K562 (cell line): ENCODE results near the gene SLC28A3. TPM values are rescaled to one million over a fixed set of nuclear protein-coding genes. Genes with fewer than 3 reads are reported as not detected.

Experiments
- DMBX1 ChIP-seq: fragments of 250-450 bp; sonication (Bioruptor Pico); IDR thresholded peaks from 2 replicates; pipeline ENCODE4 v1.8.0; 2022; ENCODE audit warnings: inconsistent platforms, mild to moderate bottlenecking, moderate library complexity, borderline replicate concordance
- FOSL1 ChIP-seq: fragments of 200-800 bp; sonication (Bioruptor generic); conservative IDR thresholded peaks from 2 replicates; pipeline ENCODE4 v1.6.1; 2016; ENCODE audit warnings: missing genetic modification characterization, missing compliant biosample characterization
- HCFC1 ChIP-seq: IDR thresholded peaks from 2 replicates; pipeline ENCODE4 v1.6.1; 2012; ENCODE audit warnings: low read depth, low read length, improper control_type of control experiment
- HDGF ChIP-seq: fragments of 450-650 bp; IDR thresholded peaks from 2 replicates; pipeline ENCODE4 v1.6.1; 2016
- IFI16 ChIP-seq: fragments of 250-450 bp; sonication (Bioruptor Pico); IDR thresholded peaks from 2 replicates; pipeline ENCODE4 v2.1.2; 2022; ENCODE audit warnings: mild to moderate bottlenecking, inconsistent platforms
- MTA1 ChIP-seq: fragments of 450-650 bp; IDR thresholded peaks from 2 replicates; pipeline ENCODE4 v1.6.1; 2017; ENCODE audit warnings: borderline replicate concordance
- NFIC ChIP-seq: fragments of 450-650 bp; IDR thresholded peaks from 2 replicates; pipeline ENCODE4 v1.6.1; 2017; ENCODE audit warnings: mild to moderate bottlenecking, inconsistent platforms
- PHB ChIP-seq: fragments of 250-450 bp; sonication (Bioruptor Pico); IDR thresholded peaks from 2 replicates; pipeline ENCODE4 v1.5.0; 2021
- PML ChIP-seq: IDR thresholded peaks from 2 replicates; pipeline ENCODE4 v1.6.1; 2012; ENCODE audit warnings: low read length, inconsistent platforms
- POLR2AphosphoS5 ChIP-seq: IDR thresholded peaks from 2 replicates; pipeline ENCODE4 v1.6.1; 2011; ENCODE audit warnings: mild to moderate bottlenecking, low read depth, low read length, moderate library complexity; ENCODE audit not compliant: control insufficient read depth, insufficient read depth
- PTTG1 ChIP-seq: fragments of 450-650 bp; IDR thresholded peaks from 2 replicates; pipeline ENCODE4 v1.6.1; 2016; ENCODE audit warnings: low read depth, mild to moderate bottlenecking, missing genetic modification characterization, missing compliant biosample characterization
- RBM22 ChIP-seq: fragments of 200-400 bp; formaldehyde crosslinking; IDR thresholded peaks from 2 replicates; pipeline ENCODE4 v1.6.1; 2018; ENCODE audit warnings: low read length, low read depth; ENCODE audit not compliant: poor library complexity, severe bottlenecking
- RCOR1 ChIP-seq, 2 experiments: IDR thresholded peaks; 2 replicates each; pipeline ENCODE4 v1.6.1; 2012; ENCODE audit warnings: low read depth in 2 of 2, low read length in 2 of 2, borderline replicate concordance in 1 of 2, improper control_type of control experiment in 1 of 2
- SMAD3 ChIP-seq: fragments of 450-650 bp; formaldehyde crosslinking; conservative IDR thresholded peaks from 2 replicates; pipeline ENCODE4 v1.4.0; 2020; ENCODE audit warnings: mild to moderate bottlenecking
- STAT5A ChIP-seq: IDR thresholded peaks from 2 replicates; pipeline ENCODE4 v1.6.1; 2012; ENCODE audit warnings: low read length, inconsistent platforms, borderline replicate concordance
- TAL1 ChIP-seq: fragments of 450-650 bp; IDR thresholded peaks from 2 replicates; pipeline ENCODE4 v1.6.1; 2016; ENCODE audit warnings: mild to moderate bottlenecking
- TCF7L2 ChIP-seq: fragments of 150-350 bp; IDR thresholded peaks from 2 replicates; pipeline ENCODE4 v1.6.1; 2016; ENCODE audit warnings: low read depth, mild to moderate bottlenecking, low read length, moderate library complexity
- TEAD1 ChIP-seq, 2 experiments: fragments of 450-650 bp in 1 of 2; sonication (generic) in 1 of 2; formaldehyde crosslinking; IDR thresholded peaks; 2 replicates each; pipeline versions ENCODE4 v1.4.0 to v1.8.0; 2020 to 2022; ENCODE audit warnings: mild to moderate bottlenecking in 2 of 2, missing genetic modification reagents in 1 of 2
- TEAD4 ChIP-seq, 2 experiments: sonication (generic) in 1 of 2; formaldehyde crosslinking in 1 of 2; IDR thresholded peaks; 2 replicates each; pipeline versions ENCODE4 v1.6.1 to v1.8.0; 2012 to 2022; ENCODE audit warnings: borderline replicate concordance in 1 of 2, inconsistent platforms in 1 of 2, low read length in 1 of 2, mild to moderate bottlenecking in 1 of 2, missing genetic modification reagents in 1 of 2
- XRCC5 ChIP-seq: fragments of 200-400 bp; formaldehyde crosslinking; IDR thresholded peaks from 2 replicates; pipeline ENCODE4 v1.6.1; 2017; ENCODE audit warnings: low read depth, mild to moderate bottlenecking, low read length
- ZFP36 ChIP-seq: fragments of 150-350 bp; IDR thresholded peaks from 2 replicates; pipeline ENCODE4 v1.6.1; 2018; ENCODE audit warnings: low read length, low read depth; ENCODE audit not compliant: partially characterized antibody
- polyA plus RNA-seq, 8 experiments: library from polyadenylated mRNA; depleted of rRNA in 4 of 8; stranded (reverse) in 5 of 8; unstranded in 3 of 8; fragments of >200 nt; fragmentation: Nextera tagmentation in 2 of 8; fragmentation: Illumina TruSeq in 1 of 8; extraction: Ambion mirVana in 2 of 8; extraction: Trizol in 1 of 8; gene quantifications; 2 replicates each; pipeline versions ENCODE4 v1.2.1 to v1.2.3, GENCODE V29; 2011 to 2014; ENCODE audit warnings: inconsistent platforms in 1 of 8, missing spikeins in 1 of 8
- total RNA-seq, 7 experiments: library from RNA; depleted of rRNA in 6 of 7; stranded (reverse); fragments of >200 nt in 6 of 7; fragmentation: Illumina TruSeq in 2 of 7; extraction: Trizol in 2 of 7; gene quantifications; 2 replicates each; pipeline versions ENCODE4 v1.2.1 to v1.2.3, GENCODE V29; 2011 to 2021; ENCODE audit warnings: low replicate concordance in 1 of 7
- TF ChIP-seq, protein P1 (sequence below): fragments of 250-450 bp; sonication (Bioruptor Pico); IDR thresholded peaks from 2 replicates; pipeline ENCODE4 v1.8.0; 2022; ENCODE audit warnings: inconsistent platforms
- TF ChIP-seq, protein P2 (sequence below): fragments of 250-450 bp; sonication (Bioruptor Pico); IDR thresholded peaks from 2 replicates; pipeline ENCODE4 v1.4.0; 2020; ENCODE audit warnings: mild to moderate bottlenecking, moderate library complexity
- TF ChIP-seq, protein P3 (sequence below): fragments of 250-450 bp; sonication (Bioruptor Pico); IDR thresholded peaks from 2 replicates; pipeline ENCODE4 v1.4.0; 2020; ENCODE audit warnings: mild to moderate bottlenecking, moderate library complexity

Gene SLC28A3
- total and polyA plus RNA-seq, 9 of the 15 experiments (the other 6 are each of a cell fraction or from before 2014, with no cell fraction given), result not detected

DNA sequence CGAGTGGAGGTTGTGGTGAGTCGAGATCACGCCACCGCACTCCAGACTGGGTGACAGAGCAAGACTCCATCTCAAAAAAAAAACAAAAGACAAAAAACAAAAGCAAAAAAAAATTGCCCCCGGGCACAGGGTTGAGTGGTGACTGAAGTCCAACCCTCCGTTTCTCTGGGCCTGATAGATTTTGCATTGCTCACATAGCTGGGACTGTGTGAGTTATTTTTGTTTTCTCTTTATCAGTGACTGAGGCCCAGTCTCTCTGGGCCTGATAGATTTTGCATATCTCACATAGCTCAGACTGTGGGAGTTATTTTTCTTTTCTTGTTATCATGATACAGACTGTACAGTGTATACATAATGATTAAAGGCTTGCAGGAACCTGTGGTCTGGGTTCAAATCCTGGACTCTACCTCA is 2.6 kb upstream of the SLC28A3 start (continued):
- TF ChIP-seq, protein P1, sequence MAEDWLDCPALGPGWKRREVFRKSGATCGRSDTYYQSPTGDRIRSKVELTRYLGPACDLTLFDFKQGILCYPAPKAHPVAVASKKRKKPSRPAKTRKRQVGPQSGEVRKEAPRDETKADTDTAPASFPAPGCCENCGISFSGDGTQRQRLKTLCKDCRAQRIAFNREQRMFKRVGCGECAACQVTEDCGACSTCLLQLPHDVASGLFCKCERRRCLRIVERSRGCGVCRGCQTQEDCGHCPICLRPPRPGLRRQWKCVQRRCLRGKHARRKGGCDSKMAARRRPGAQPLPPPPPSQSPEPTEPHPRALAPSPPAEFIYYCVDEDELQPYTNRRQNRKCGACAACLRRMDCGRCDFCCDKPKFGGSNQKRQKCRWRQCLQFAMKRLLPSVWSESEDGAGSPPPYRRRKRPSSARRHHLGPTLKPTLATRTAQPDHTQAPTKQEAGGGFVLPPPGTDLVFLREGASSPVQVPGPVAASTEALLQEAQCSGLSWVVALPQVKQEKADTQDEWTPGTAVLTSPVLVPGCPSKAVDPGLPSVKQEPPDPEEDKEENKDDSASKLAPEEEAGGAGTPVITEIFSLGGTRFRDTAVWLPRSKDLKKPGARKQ (CRISPR knock-in tag), result no peak
- TF ChIP-seq RBM22 (no peak), HDGF (no peak), POLR2AphosphoS5 (peak; percentile 59), FOSL1 (tag) (peak; percentile 63), TCF7L2 (no peak), STAT5A (peak; percentile 81), ZFP36 (no peak), XRCC5 (no peak), PHB (CRISPR knock-in tag) (no peak), PTTG1 (no peak), SMAD3 (CRISPR knock-in tag) (peak; percentile 67; the same call in 1 of the 2 replicates), IFI16 (CRISPR knock-in tag) (no peak), TEAD1 (CRISPR knock-in tag; IDR thresholded peaks at IDR 0.05) (peak in 1 of 2 experiments; percentile 92; a peak in 2 of 4 replicates), MTA1 (no peak), NFIC (peak; percentile 60), HCFC1 (no peak), TEAD4 (IDR thresholded peaks at IDR 0.05; ENCODE audit: low read length) (peak; percentile 98), TEAD4 (CRISPR knock-in tag; IDR thresholded peaks at IDR 0.05; ENCODE audit: borderline replicate concordance) (no peak), RCOR1 (IDR thresholded peaks at IDR 0.05; ENCODE audit: borderline replicate concordance in 1 of 2, low read depth in 2 of 2, low read length in 2 of 2) (peak in 1 of 2 experiments; percentile 53; a peak in 1 of 4 replicates), DMBX1 (CRISPR knock-in tag) (0 out of 2 replicates have a peak, but pooled peaks have one; percentile 59), PML (peak; percentile 91), TAL1 (peak; percentile 96)
- TF ChIP-seq, protein P2, sequence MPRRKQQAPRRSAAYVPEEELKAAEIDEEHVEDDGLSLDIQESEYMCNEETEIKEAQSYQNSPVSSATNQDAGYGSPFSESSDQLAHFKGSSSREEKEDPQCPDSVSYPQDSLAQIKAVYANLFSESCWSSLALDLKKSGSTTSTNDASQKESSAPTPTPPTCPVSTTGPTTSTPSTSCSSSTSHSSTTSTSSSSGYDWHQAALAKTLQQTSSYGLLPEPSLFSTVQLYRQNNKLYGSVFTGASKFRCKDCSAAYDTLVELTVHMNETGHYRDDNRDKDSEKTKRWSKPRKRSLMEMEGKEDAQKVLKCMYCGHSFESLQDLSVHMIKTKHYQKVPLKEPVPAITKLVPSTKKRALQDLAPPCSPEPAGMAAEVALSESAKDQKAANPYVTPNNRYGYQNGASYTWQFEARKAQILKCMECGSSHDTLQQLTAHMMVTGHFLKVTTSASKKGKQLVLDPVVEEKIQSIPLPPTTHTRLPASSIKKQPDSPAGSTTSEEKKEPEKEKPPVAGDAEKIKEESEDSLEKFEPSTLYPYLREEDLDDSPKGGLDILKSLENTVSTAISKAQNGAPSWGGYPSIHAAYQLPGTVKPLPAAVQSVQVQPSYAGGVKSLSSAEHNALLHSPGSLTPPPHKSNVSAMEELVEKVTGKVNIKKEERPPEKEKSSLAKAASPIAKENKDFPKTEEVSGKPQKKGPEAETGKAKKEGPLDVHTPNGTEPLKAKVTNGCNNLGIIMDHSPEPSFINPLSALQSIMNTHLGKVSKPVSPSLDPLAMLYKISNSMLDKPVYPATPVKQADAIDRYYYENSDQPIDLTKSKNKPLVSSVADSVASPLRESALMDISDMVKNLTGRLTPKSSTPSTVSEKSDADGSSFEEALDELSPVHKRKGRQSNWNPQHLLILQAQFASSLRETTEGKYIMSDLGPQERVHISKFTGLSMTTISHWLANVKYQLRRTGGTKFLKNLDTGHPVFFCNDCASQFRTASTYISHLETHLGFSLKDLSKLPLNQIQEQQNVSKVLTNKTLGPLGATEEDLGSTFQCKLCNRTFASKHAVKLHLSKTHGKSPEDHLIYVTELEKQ, result no peak
- TF ChIP-seq, protein P3, sequence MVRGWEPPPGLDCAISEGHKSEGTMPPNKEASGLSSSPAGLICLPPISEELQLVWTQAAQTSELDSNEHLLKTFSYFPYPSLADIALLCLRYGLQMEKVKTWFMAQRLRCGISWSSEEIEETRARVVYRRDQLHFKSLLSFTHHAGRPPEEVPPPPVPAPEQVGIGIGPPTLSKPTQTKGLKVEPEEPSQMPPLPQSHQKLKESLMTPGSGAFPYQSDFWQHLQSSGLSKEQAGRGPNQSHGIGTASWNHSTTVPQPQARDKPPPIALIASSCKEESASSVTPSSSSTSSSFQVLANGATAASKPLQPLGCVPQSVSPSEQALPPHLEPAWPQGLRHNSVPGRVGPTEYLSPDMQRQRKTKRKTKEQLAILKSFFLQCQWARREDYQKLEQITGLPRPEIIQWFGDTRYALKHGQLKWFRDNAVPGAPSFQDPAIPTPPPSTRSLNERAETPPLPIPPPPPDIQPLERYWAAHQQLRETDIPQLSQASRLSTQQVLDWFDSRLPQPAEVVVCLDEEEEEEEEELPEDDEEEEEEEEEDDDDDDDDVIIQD (CRISPR knock-in tag), result no peak
